NT2/D1 (cell line): Measurements from ENCODE around the gene SOS2.

Source experiments
- YY1 ChIP-seq: IDR thresholded peaks from 2 replicates; pipeline ENCODE4 v1.6.1; 2011; ENCODE audit not compliant: insufficient read length, insufficient read depth
- ZNF274 ChIP-seq: IDR thresholded peaks from 2 replicates; pipeline ENCODE4 v1.6.1; 2011; ENCODE audit warnings: mild to moderate bottlenecking, low read depth, low read length

GRCh38 chr14:50265029-50265428 lies 33.7 kb upstream of the SOS2 start:
- TF ChIP-seq YY1 (no peak), ZNF274 (no peak)
